ENCODE measurements around the gene VARS2. TPM values are rescaled to one million over a fixed set of nuclear protein-coding genes. Genes with fewer than 3 reads are reported as not detected.
"Not testable (repeated sequence)": the region's sequence is repeated elsewhere in the genome, so short reads cannot be mapped to it uniquely, and the experiment has no call there.

VARS2 gene
- 20.5 TPM for total RNA-seq (ENCODE audit: insufficient read depth, low replicate concordance)

DNA sequence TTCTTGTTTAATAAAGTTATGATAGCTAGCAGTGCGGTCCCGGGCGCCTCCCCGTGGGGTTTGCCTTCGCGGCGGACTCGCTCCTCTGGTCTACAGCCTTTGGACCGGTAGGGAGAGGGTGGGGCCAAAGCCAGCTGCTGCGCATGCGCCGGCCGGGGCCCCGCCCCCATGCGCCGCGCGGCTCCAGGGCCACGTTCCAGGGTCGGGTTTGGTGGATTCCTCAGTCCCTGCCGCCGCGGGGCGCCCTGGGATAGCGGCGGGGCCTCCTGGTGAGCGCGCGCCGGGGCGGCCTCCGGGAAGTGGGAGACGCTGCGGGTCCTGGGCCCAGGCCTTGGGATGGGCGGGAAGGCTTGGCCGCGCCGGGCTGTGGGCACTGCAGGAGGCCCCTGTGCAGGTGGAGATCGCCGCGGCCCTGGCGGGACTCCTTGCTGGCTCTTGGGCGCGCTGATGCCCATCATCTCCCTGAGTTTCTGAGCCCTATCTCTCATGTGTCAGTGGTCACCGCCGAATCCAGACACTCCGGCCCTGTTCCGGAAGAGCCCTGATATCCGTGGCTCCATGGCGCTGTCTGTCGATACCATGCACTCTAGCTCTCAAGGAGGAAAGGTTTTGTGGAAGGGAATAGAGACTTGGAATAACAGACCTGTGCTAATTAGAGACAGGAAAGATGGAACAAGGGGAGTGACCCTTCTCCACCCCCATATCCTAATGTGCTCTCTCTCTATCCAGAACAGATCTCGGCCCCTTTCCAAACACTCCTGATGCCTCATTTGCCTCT is at the start of gene VARS2:
VARS2 (plus strand) TSS at position 163 of the 778 bp plus-strand sequence; CDS start at position 762, 599 bp downstream.
- peak; percentile 96 for DNase-seq (ENCODE audit: low spot score)

- no peak for DNase-seq (ENCODE audit: low spot score)
Measured at GRCh38 chr6:30864325-30864724, 49.7 kb upstream of the VARS2 start.

DNA sequence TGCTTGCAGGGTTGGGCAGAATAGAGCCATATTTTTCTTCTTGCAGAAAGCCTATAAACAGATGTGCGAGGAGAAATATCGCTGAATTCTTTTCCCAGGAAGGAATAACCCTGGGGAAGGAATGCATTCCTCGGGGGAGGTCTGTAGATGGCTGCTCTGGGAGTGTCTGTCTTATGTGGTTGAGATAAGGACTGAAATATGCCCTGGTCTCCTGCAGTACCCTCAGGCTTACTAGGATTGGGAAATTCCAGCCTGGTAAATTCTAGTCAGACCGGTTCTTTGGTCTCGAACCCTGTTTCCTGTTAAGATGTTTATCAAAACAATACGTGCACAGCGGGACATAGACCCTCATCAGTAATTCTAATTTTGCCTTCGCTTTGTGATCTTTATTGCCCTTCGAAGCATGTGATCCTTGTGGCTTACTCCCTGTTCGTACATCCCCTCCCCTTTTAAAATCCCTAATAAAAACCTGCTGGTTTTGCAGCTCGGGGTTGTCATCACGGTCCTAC is 44.7 kb upstream of the VARS2 start:
- DNase-seq (ENCODE audit: low spot score), result not testable (repeated sequence)

DNA sequence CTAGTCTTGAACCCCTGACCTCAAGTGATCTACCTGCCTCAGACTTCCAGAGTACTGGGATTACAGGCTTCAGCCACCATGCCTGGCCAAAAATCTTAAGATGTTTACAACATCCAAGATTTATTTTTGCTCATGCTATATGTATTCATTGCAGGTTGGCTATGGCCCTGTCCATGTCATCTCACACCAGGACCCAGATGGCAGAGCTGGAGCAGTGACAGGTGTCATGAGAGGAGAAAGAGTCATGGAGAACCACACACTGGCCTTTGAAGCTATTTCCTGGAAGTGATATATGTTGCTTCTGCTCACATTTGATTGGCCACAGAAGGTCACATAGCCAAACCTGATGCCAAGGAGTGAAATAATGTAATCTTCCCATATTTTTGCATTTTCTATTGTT is 43.5 kb upstream of the VARS2 start:
- no peak for DNase-seq (ENCODE audit: low spot score)

GRCh38 chr6:30871592-30872183 is 42.4 kb upstream of the VARS2 start:
- DNase-seq (ENCODE audit: low spot score), result no peak

GRCh38 chr6:30873137-30873640 is 40.8 kb upstream of the VARS2 start:
- no peak for DNase-seq (ENCODE audit: low spot score)

DNA sequence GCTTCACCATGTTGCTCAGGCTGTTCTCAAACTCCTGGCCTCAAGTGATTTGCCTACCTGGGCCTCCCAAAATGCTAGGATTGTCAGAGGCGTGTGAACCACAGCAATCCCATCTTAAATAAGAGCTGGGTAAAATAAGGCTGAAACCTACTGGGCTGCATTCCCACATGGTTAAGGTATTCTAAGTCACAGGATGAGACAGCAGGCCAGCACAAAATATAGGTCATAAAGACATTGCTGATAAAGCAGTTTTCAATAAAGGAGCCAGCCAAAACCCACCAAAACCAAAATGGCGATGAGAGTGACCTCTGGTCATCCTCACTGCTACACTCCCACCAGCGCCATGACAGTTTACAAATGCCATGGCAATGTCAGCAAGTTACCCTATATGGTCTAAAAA is 40.2 kb upstream of the VARS2 start:
- not testable (repeated sequence) for DNase-seq (ENCODE audit: low spot score)

DNA sequence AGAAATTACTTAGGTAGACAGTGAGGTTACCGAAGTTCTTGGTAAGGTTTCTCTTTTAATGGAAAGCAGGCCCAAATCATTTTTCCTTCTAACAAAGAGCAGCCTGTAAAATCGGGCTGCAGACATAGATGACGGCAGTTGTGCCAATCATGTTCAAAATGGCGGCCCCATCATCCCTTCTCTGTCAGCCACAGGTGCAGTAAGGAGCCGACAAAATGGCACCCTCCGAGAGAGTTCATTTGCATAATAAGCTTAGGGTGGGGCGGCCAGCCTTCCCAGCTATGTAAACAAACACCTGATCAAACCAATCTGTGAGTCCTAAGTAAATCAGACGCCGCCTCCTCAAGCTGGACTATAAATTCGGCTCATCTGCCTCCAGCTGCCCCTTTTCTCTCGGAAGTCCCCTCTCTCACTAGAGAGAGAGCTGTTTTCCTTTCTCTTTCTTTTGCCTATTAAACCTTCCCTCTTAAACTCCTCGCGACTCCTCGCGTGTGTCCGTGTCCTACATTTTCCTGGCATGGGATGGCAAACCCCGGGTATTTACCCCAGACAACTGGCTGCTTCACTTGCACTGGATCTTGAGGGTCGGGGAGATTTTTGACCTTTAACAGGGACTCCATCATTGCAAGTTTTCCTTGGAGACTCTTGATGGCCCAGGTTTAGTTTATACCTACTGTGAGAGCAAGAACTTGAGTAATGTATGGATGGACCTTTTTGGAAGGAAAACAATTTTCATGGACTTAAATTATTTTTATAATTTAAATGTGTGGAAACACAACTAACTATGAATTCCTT is 38.6 kb upstream of the VARS2 start:
- DNase-seq (ENCODE audit: low spot score), result no peak

- peak; percentile 83 for DNase-seq (ENCODE audit: low spot score)
Measured at GRCh38 chr6:30876039-30876730, 37.9 kb upstream of the VARS2 start.

- peak; percentile 97 for DNase-seq (ENCODE audit: low spot score)
Measured at GRCh38 chr6:30877419-30878262, 36.4 kb upstream of the VARS2 start.

GRCh38 chr6:30879684-30880427 is 34.2 kb upstream of the VARS2 start:
- DNase-seq (ENCODE audit: low spot score), result peak; percentile 69

DNA sequence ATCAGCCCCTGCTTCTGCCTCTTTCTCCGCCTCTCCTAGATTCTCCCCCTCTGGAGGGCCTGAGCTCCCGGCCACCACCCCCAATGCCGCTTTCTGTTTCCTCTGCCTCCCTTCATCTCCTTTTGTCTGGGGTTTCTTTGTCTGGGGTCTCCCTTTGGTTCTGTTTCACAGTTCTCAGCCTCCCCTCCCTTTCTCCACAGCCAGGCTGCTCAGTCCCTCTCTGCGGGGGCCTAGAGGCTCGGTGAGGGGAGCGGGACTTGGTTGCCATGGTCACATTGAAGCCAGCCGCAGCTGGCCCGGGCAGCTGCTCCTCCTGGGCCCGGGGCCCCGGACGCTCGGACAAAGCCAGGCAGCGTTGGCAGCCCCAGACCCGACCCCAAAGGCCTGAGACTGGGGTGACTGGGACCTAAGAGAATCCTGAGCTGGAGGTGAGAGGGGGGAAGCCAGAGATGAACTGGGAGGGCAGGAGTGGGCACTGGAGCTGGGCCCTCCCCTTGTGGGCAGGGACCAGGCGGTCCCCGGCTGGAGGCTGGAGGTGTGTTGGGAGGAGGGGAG is 33.3 kb upstream of the VARS2 start:
- peak; percentile 46 for DNase-seq (ENCODE audit: low spot score)

DNA sequence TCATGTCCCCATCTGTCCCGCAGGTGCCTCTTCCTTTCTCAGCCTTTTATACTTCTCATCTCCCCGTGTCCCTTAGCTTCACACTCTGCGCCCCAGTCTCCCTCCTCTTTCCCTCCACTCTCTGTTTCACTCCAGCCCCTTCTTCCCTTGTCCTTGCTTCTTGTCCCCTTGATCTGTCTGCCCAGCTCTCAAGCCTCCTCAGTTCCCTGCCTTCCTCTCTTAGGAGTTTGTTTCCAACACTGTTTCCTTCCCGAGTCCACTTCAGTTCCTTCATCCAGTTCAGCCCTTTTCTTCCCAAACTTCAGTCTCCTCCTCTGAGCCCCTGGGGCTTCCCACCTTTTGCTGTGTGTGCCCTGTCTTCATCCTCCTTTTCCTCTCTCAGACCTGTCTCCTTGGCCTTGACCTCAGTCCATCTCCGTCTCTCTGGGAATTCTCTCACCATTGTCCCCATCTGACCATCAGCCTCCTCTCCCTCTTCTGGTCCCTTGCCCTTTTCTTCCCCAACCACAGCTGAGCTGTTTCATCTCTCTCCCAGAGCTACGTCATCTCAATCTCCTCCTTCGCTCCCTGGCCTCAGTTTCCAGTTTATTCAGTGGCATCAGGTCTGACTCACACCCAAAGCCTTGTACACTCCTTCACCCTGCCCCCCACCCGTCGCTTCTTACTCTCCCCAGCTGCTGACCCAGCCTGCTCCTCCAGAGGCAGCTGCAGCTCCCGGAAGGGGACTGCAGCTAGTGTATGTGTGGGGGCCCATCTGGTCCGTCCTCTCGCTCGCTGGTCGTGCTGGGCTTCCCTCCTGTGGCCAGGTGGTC is 32.4 kb upstream of the VARS2 start:
- peak; percentile 80 for DNase-seq (ENCODE audit: low spot score)

GRCh38 chr6:30882204-30882758 is 31.8 kb upstream of the VARS2 start:
- DNase-seq (ENCODE audit: low spot score), result peak; percentile 48

- DNase-seq (ENCODE audit: low spot score), result peak; percentile 68
Measured at GRCh38 chr6:30882759-30883684, 31.0 kb upstream of the VARS2 start.

DNA sequence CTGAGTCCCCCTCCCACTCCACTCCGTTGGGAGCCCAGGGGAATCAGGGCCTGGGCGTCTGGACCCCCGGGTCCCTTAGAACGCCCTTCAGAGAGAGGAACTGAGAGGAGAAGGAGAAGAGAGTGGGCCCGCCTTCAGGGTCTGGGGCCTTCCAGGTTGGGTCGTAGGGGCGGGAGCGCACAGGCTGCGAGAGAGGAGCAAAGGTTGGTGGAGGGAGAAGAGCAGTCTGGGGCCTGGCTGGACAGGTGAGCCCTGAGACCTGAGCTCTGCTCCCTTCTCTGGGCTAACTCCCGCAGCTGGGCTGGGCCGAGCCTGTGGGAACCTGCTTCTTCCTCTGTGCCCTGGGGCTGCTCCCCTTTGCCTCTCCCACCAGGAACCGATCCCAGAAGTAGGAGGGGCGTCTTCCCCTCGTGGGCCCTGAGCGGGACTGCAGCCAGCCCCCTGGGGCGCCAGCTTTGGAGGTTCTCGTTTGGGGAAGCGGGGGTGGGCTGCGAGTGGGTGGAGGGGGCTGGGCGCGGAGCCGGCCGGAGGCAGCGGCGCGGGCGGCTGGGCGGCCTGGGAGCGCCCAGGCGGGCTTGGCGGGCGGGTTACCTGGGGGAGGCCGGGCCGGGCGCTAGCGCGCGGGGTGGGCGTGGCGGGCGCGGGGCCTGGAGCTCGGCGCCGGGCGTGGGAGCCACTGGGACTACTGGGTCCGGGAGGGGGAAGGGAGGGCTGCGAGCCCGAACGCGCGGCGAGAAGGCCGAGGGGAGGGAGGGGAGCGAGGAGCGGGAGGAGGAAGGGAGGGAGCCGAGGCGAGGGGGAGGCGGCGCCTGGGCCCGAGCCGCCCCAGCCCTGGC is 30.1 kb upstream of the VARS2 start, which contains the start of gene DDR1:
DDR1 (plus strand) TSS at position 835 of the 836 bp plus-strand sequence. CDS start 4,211 bp downstream, outside the sequence.
- DNase-seq (ENCODE audit: low spot score), result peak; percentile 90

Measured in umbilical cord (tissue), 2 donors.